ENCODE data around the gene PCED1A.

The PCED1A gene

GRCh38 chr20:2798095-2798805 lies 42.2 kb downstream of the PCED1A start:
- H3K27me3 ChIP-seq (ENCODE audit: insufficient read depth, low read length): peaks cover 9% of the 10 kb centered on the region; the same call in 1 of the 2 replicates
- no peaks in the 10 kb centered on the region for H3K4me1 ChIP-seq (ENCODE audit: insufficient read depth, low read length, severe bottlenecking)
- H4K20me1 ChIP-seq (ENCODE audit: insufficient read depth, low read length): no peaks in the 10 kb centered on the region
- H3K4me2 ChIP-seq (ENCODE audit: low read length): no peak overlapping the region; the same call in 1 of the 2 replicates
- no peak overlapping the region for H3K27ac ChIP-seq (ENCODE audit: low read depth, low read length, poor library complexity, severe bottlenecking)
- H3K9me2 ChIP-seq (ENCODE audit: low read depth, low read length): no peaks in the 10 kb centered on the region
- H3K9me3 ChIP-seq (ENCODE audit: low read length): no peaks in the 10 kb centered on the region
- TF ChIP-seq EZH2 (IDR thresholded peaks at IDR 0.05; ENCODE audit: borderline replicate concordance, low read length): no peak
- no peak for TF ChIP-seq CTCF (IDR thresholded peaks at IDR 0.05; ENCODE audit: low read length)
- H3F3A ChIP-seq (ENCODE audit: insufficient read depth, low read length): no peaks in the 10 kb centered on the region
- H2AFZ ChIP-seq (ENCODE audit: low read length): no peak overlapping the region
- H3K36me3 ChIP-seq (ENCODE audit: insufficient read depth, low read length): no peaks in the 10 kb centered on the region
- no peak overlapping the region for H3K4me3 ChIP-seq (ENCODE audit: low read depth, low read length, poor library complexity, severe bottlenecking)
- H3K79me2 ChIP-seq (ENCODE audit: insufficient read depth, low read length): no peaks in the 10 kb centered on the region
- no peak overlapping the region for H3K9ac ChIP-seq (ENCODE audit: low read length)

- Histone ChIP-seq H3K4me1 (ENCODE audit: insufficient read depth, low read length, severe bottlenecking) (no peaks in the 10 kb centered on the region), H3K9ac (ENCODE audit: low read length) (no peak overlapping the region), H3K9me3 (ENCODE audit: low read length) (no peaks in the 10 kb centered on the region), H3K27ac (ENCODE audit: low read depth, low read length, poor library complexity, severe bottlenecking) (no peak overlapping the region), H2AFZ (ENCODE audit: low read length) (no peak overlapping the region), H3K27me3 (ENCODE audit: insufficient read depth, low read length) (peaks cover 9% of the 10 kb centered on the region; the same call in 1 of the 2 replicates), H3K4me3 (ENCODE audit: low read depth, low read length, poor library complexity, severe bottlenecking) (no peak overlapping the region), H3K4me2 (ENCODE audit: low read length) (no peak overlapping the region), H3K79me2 (ENCODE audit: insufficient read depth, low read length) (no peaks in the 10 kb centered on the region), H3K9me2 (ENCODE audit: low read depth, low read length) (no peaks in the 10 kb centered on the region), H3K36me3 (ENCODE audit: insufficient read depth, low read length) (no peaks in the 10 kb centered on the region), H4K20me1 (ENCODE audit: insufficient read depth, low read length) (no peaks in the 10 kb centered on the region), H3F3A (ENCODE audit: insufficient read depth, low read length) (no peaks in the 10 kb centered on the region)
- no peak for TF ChIP-seq EZH2 (IDR thresholded peaks at IDR 0.05; ENCODE audit: borderline replicate concordance, low read length)
- TF ChIP-seq CTCF (IDR thresholded peaks at IDR 0.05; ENCODE audit: low read length): no peak
These were observed 43.1 kb downstream of the PCED1A start for GRCh38 chr20:2797136-2797983.

GRCh38 chr20:2796011-2796660 lies 44.3 kb downstream of the PCED1A start:
- Histone ChIP-seq H3K36me3 (ENCODE audit: insufficient read depth, low read length) (no peaks in the 10 kb centered on the region), H3K4me2 (ENCODE audit: low read length) (no peak overlapping the region), H3K9me2 (ENCODE audit: low read depth, low read length) (no peaks in the 10 kb centered on the region), H3K79me2 (ENCODE audit: insufficient read depth, low read length) (no peaks in the 10 kb centered on the region), H3K9ac (ENCODE audit: low read length) (no peak overlapping the region), H3K4me1 (ENCODE audit: insufficient read depth, low read length, severe bottlenecking) (no peaks in the 10 kb centered on the region), H3K4me3 (ENCODE audit: low read depth, low read length, poor library complexity, severe bottlenecking) (no peak overlapping the region), H4K20me1 (ENCODE audit: insufficient read depth, low read length) (no peaks in the 10 kb centered on the region), H3K27me3 (ENCODE audit: insufficient read depth, low read length) (peaks cover 9% of the 10 kb centered on the region; the same call in 1 of the 2 replicates), H3K27ac (ENCODE audit: low read depth, low read length, poor library complexity, severe bottlenecking) (no peak overlapping the region), H2AFZ (ENCODE audit: low read length) (no peak overlapping the region), H3F3A (ENCODE audit: insufficient read depth, low read length) (no peaks in the 10 kb centered on the region), H3K9me3 (ENCODE audit: low read length) (no peaks in the 10 kb centered on the region)
- TF ChIP-seq EZH2 (IDR thresholded peaks at IDR 0.05; ENCODE audit: borderline replicate concordance, low read length): no peak
- TF ChIP-seq CTCF (IDR thresholded peaks at IDR 0.05; ENCODE audit: low read length): no peak

All from OCI-LY1 (cell line).